ENCODE data around the gene MATCAP1.

Gene MATCAP1

DNA sequence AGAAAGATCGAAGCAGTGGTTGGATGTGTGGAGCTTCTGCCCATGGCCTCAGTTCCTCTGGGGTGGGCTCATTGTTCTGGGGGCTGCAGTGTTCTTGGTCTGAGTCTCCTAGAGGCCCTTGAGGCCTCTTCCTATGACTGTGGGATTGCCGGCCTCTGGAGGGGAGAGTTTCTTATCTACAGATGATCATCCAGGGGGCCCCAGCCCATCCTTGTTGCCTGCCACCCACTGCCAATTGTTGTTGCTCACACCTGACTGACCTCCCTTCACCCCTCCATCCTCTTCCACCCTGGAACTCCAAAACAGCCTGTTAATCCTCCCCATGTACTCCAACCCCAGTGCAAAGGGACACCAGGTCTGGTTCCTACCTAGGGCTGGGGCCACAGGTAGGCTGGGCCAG lies 38.8 kb downstream of the MATCAP1 start:
- H3K4me3 ChIP-seq (ENCODE audit: low read length) = no peak overlapping the region
- TF ChIP-seq, protein P1, sequence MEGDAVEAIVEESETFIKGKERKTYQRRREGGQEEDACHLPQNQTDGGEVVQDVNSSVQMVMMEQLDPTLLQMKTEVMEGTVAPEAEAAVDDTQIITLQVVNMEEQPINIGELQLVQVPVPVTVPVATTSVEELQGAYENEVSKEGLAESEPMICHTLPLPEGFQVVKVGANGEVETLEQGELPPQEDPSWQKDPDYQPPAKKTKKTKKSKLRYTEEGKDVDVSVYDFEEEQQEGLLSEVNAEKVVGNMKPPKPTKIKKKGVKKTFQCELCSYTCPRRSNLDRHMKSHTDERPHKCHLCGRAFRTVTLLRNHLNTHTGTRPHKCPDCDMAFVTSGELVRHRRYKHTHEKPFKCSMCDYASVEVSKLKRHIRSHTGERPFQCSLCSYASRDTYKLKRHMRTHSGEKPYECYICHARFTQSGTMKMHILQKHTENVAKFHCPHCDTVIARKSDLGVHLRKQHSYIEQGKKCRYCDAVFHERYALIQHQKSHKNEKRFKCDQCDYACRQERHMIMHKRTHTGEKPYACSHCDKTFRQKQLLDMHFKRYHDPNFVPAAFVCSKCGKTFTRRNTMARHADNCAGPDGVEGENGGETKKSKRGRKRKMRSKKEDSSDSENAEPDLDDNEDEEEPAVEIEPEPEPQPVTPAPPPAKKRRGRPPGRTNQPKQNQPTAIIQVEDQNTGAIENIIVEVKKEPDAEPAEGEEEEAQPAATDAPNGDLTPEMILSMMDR (IDR thresholded peaks at IDR 0.05; ENCODE audit: insufficient read depth, low read depth, low read length, missing control alignments) = no peak
- no peak for DNase-seq (ENCODE audit: low read depth)

DNA sequence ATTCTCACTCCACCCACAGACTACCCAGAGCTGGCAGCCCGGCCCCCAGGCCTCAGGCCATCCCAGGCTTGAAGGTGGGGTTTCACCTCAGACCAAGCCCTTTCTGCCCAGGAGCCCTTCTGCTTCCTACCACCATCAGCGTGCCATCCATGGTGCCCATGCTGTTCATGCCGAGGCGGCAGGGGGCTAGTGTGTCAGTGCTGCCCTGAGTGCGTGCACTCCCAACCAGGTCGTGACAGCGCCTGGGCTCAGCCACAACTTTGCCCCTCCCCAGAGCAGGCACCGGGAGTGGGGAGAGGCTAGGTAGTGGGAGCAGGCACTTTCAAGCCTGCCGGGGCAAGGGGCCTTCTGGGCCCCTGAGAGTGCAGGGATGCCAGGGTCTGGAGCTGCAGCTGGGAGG lies 41.4 kb downstream of the MATCAP1 start:
- DNase-seq (ENCODE audit: low read depth) = no peak
- TF ChIP-seq, protein P1 (IDR thresholded peaks at IDR 0.05; ENCODE audit: insufficient read depth, low read depth, low read length, missing control alignments) = no peak
- H3K4me3 ChIP-seq (ENCODE audit: low read length) = no peak overlapping the region

DNA sequence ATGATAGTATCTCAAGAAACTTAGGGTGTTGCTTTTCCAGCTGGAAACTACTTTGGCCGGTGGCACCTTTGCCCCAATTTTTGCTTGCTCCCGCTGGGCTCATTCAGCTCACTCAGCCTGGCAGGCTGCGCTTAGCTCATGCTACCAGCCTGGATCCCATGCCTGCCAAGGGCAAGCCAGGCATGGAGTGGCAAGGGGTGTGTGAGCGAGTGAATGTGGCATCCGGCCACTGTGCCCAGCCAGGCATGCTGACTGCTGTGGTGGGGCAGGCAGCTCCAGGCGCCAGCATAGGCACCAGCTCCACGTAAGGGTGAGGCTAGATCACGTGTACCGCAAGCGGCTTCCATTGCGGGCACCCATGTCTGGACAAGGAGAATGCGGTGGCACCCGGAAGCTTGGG lies 42.4 kb downstream of the MATCAP1 start:
- DNase-seq (ENCODE audit: low read depth) = no peak
- H3K4me3 ChIP-seq (ENCODE audit: low read length) = no peak overlapping the region
- TF ChIP-seq, protein P1 (IDR thresholded peaks at IDR 0.05; ENCODE audit: insufficient read depth, low read depth, low read length, missing control alignments) = no peak

DNA sequence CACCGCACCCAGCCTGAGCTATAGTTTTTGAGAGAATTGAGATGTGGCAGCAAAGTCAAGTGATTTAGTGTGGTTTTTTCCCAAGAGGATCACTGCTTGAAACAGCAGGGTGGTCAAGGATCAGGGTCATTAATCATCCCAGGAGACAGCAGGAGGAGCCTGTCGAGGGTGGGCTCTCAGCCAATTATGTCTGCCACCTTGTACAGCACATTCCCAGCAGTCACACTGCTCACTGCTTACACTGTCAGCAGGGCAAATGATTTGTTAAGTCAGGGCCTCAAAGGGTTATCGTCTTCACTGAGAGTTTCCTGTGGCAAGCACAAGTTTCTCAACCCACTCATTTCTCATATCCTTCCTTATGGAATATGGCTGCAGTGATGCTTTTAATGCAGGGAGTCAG lies 46.2 kb downstream of the MATCAP1 start:
- TF ChIP-seq, protein P1 (IDR thresholded peaks at IDR 0.05; ENCODE audit: insufficient read depth, low read depth, low read length, missing control alignments) = no peak
- DNase-seq (ENCODE audit: low read depth) = no peak
- H3K4me3 ChIP-seq (ENCODE audit: low read length) = no peak overlapping the region

DNA sequence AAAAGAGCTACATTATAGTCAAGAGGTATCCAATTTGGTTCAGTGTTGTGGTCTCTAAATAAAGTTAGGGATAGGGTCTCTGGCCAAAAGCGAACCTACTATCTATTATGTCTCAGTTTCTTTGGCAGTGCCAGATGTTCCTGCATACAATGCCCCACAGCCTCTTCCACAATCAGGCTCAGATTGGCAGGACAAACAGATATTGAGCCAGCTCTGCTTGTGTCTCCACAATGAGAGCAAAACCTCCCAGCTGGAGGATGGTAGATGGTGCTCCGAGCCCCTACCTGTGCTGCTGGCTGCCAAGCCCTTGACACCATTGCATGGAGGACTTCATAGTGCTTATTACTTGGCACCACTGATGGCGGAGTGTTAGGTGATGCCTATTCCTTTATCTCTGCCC lies 54.3 kb downstream of the MATCAP1 start:
- no peak for DNase-seq (ENCODE audit: low read depth)
- TF ChIP-seq, protein P1 (IDR thresholded peaks at IDR 0.05; ENCODE audit: insufficient read depth, low read depth, low read length, missing control alignments) = no peak
- H3K4me3 ChIP-seq (ENCODE audit: low read length) = no peak overlapping the region

DNA sequence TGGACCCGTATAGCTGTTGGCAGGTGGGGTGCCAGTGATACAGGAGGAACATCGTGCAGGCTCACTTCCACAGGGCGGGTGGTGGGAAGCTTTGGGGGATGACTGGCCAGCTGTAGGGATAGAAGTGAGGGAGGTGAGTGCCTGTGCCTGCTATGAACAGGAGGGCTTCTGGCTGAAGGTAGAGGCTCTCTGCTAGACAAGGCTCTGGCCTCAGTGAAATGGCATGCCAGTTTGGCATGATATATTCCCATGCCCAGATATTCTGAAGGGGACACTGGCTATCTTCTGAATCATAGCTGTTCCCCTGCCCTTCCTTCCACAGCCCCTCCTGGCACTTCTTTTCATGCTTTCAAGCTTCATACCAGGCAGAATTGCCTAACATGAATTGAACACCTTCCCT lies 54.9 kb downstream of the MATCAP1 start:
- TF ChIP-seq, protein P1 (IDR thresholded peaks at IDR 0.05; ENCODE audit: insufficient read depth, low read depth, low read length, missing control alignments) = no peak
- DNase-seq (ENCODE audit: low read depth) = no peak
- no peak overlapping the region for H3K4me3 ChIP-seq (ENCODE audit: low read length)

DNA sequence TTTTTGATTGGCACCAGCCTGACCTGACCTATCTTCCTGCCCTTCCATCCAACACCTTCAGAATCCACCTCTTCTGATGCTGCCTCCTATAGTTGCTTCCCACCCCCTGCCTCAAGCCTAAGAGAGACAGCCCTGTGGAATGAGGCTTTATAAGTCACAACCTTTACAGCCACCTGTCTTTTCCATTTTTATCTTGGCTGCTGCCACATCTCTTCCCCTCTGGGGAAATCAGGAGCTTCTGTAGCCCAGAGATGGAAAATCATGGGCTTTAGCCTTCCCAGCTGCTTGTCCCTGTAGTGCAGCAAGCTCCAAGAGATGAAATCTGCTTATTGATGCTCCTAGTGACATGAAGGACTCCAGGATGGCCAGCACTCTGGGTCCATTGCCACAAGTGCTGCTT lies 55.3 kb downstream of the MATCAP1 start:
- DNase-seq (ENCODE audit: low read depth) = no peak
- no peak overlapping the region for H3K4me3 ChIP-seq (ENCODE audit: low read length)
- TF ChIP-seq, protein P1 (IDR thresholded peaks at IDR 0.05; ENCODE audit: insufficient read depth, low read depth, low read length, missing control alignments) = no peak

All from epithelial cell of esophagus (primary cell).